Measurements from ENCODE around the gene BPGM.
"Not testable (repeated sequence)": the region's sequence is repeated elsewhere in the genome, so short reads cannot be mapped to it uniquely, and the experiment has no call there.

The BPGM gene

GRCh38 chr7:134639683-134640279 is 6.9 kb upstream of the BPGM start:
- Histone ChIP-seq H3K27ac (ENCODE audit: insufficient read depth in 1 of 2, low read depth in 1 of 2, low read length in 2 of 2, poor library complexity in 1 of 2, severe bottlenecking in 2 of 2) (no peak overlapping the region), H3K27me3 (replicated peaks in 2 of 5; ENCODE audit: control insufficient read depth in 4 of 5, insufficient read depth in 5 of 5, low read length in 4 of 5) (no peaks in the 10 kb centered on the region), H3K36me3 (ENCODE audit: control insufficient read depth in 4 of 4, insufficient read depth in 4 of 4, low read length in 3 of 4) (no peaks in the 10 kb centered on the region), H3K4me1 (ENCODE audit: control extremely low read depth in 1 of 4, control insufficient read depth in 4 of 4, insufficient read depth in 4 of 4, low read length in 3 of 4) (peaks cover 0 to 7% (median 0%) of the 10 kb centered on the region in 4 experiments), H3K4me3 (ENCODE audit: control insufficient read depth in 1 of 7, extremely low read depth in 1 of 7, insufficient read depth in 4 of 7, low read depth in 2 of 7, low read length in 6 of 7) (no peak overlapping the region), H3K9me3 (ENCODE audit: control extremely low read depth in 1 of 5, control insufficient read depth in 4 of 5, insufficient read depth in 2 of 5, low read depth in 1 of 5, low read length in 4 of 5) (no peaks in the 10 kb centered on the region)
- ChIA-PET CTCF (interaction anchor here (0.6 to 1.7 kb wide), 7 partner anchors 10 to 314 kb away, joined by 3 to 8 read pairs (median 3); no protein-coding TSS in a partner anchor), POLR2A (no interaction called here)
- DNase-seq: peak; percentile 18 to 73 (median 46)
- 100% methylated on average over 1 of the region's 4 CpGs for WGBS (ENCODE audit: insufficient coverage)

DNA sequence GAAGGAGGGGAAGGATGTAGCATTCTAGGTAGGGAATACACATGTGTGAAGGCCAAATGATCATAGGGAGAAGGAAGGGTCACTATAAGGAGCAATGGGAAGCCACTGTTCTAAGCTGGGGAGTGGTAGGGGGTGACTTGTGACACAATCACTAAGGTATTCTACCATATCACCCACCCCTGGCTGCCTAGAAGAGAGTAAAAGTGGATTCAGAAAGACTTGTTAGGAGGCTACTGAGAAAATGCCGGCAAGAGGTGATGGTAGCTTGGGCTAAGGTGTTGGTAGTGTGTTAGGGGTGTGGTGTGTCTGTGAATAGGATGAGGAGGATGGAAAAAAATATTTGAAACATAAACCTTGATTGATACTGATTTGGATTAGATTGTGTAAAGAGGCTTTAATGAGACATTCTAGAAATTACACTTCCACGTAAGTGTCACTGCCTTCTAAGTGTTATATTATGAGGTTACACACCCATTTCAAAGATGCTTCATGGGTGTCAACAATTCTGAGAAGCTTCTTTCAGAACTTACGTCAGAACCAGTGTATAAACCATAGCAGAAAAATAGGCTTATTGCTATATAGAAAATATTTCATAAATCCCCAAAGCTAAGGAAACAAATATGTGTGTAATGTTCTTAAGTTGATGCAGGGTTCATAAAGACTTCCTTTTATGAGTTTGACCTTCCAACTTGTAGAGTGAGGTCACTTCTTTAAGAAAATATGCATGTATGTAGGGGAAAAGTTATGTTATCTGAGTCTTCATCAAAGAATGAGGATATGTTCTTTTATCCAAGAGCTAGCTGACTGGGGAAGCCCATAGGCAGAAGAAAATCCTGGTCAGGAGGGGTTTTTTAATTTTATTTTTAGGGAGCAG is 5.6 kb upstream of the BPGM start:
- DNase-seq: no peak
- 88% methylated on average over 1 of the region's 3 CpGs for WGBS (ENCODE audit: insufficient coverage)
- Histone ChIP-seq H3K27ac (ENCODE audit: insufficient read depth in 1 of 2, low read depth in 1 of 2, low read length in 2 of 2, poor library complexity in 1 of 2, severe bottlenecking in 2 of 2) (no peak overlapping the region), H3K4me1 (ENCODE audit: control extremely low read depth in 1 of 4, control insufficient read depth in 4 of 4, insufficient read depth in 4 of 4, low read length in 3 of 4) (peaks cover 3 to 11% (median 9%) of the 10 kb centered on the region in 4 experiments), H3K27me3 (replicated peaks in 2 of 5; ENCODE audit: control insufficient read depth in 4 of 5, insufficient read depth in 5 of 5, low read length in 4 of 5) (no peaks in the 10 kb centered on the region), H3K4me3 (ENCODE audit: control insufficient read depth in 1 of 7, extremely low read depth in 1 of 7, insufficient read depth in 4 of 7, low read depth in 2 of 7, low read length in 6 of 7) (no peak overlapping the region), H3K36me3 (ENCODE audit: control insufficient read depth in 4 of 4, insufficient read depth in 4 of 4, low read length in 3 of 4) (no peaks in the 10 kb centered on the region), H3K9me3 (ENCODE audit: control extremely low read depth in 1 of 5, control insufficient read depth in 4 of 5, insufficient read depth in 2 of 5, low read depth in 1 of 5, low read length in 4 of 5) (no peaks in the 10 kb centered on the region)
- POLR2A ChIA-PET: no interaction called here
- CTCF ChIA-PET: interaction anchor here (0.6 to 1.3 kb wide), 4 partner anchors 8 to 126 kb away, joined by 3 to 4 read pairs (median 3); no protein-coding TSS in a partner anchor

DNA sequence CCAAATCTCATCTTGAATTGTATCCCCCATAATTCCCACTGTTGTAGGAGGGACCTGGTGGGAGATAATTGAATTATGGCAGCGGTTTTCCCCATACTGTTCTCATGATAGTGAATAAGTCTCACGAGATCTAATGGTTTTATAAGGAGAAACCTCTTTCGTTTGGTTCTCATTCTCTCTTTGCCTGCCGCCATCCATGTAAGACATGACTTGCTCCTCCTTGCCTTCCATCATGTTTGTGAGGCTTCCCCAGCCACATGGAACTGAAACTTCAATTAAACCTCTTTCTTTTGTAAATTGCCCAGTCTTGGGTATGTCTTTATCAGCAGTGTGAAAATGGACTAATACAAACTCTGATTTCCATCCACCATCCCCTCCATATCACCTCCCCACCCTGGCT is 4.7 kb upstream of the BPGM start:
- H3K27me3 ChIP-seq (replicated peaks in 2 of 5; ENCODE audit: control insufficient read depth in 4 of 5, insufficient read depth in 5 of 5, low read length in 4 of 5); POLR2A ChIA-PET; H3K4me3 ChIP-seq (ENCODE audit: control insufficient read depth in 1 of 7, extremely low read depth in 1 of 7, insufficient read depth in 4 of 7, low read depth in 2 of 7, low read length in 6 of 7); H3K9me3 ChIP-seq (ENCODE audit: control extremely low read depth in 1 of 5, control insufficient read depth in 4 of 5, insufficient read depth in 2 of 5, low read depth in 1 of 5, low read length in 4 of 5); H3K27ac ChIP-seq (ENCODE audit: insufficient read depth in 1 of 2, low read depth in 1 of 2, low read length in 2 of 2, poor library complexity in 1 of 2, severe bottlenecking in 2 of 2); DNase-seq; H3K36me3 ChIP-seq (ENCODE audit: control insufficient read depth in 4 of 4, insufficient read depth in 4 of 4, low read length in 3 of 4): not testable (repeated sequence)
- CTCF ChIA-PET: interaction anchor here (1.0 to 1.5 kb wide), 3 partner anchors 9 to 59 kb away, joined by 3 to 4 read pairs (median 4); no protein-coding TSS in a partner anchor
- 96% methylated on average over 3 of the region's 4 CpGs for WGBS (ENCODE audit: insufficient coverage)
- H3K4me1 ChIP-seq (ENCODE audit: control extremely low read depth in 1 of 4, control insufficient read depth in 4 of 4, insufficient read depth in 4 of 4, low read length in 3 of 4): peaks cover 3 to 12% (median 11%) of the 10 kb centered on the region in 4 experiments

- CTCF ChIA-PET: interaction anchor here (1.0 to 8.3 kb wide), 3 partner anchors 11 to 58 kb away, joined by 3 to 90 read pairs (median 4); no protein-coding TSS in a partner anchor
- DNase-seq: no peak
- no CpG with 5 or more reads among the region's 1 CpG for WGBS (ENCODE audit: insufficient coverage)
- H3K27ac ChIP-seq (ENCODE audit: insufficient read depth in 1 of 2, low read depth in 1 of 2, low read length in 2 of 2, poor library complexity in 1 of 2, severe bottlenecking in 2 of 2): no peak overlapping the region
- peaks cover 9 to 18% (median 12%) of the 10 kb centered on the region in 4 experiments for H3K4me1 ChIP-seq (ENCODE audit: control extremely low read depth in 1 of 4, control insufficient read depth in 4 of 4, insufficient read depth in 4 of 4, low read length in 3 of 4)
- no peak overlapping the region for H3K4me3 ChIP-seq (ENCODE audit: control insufficient read depth in 1 of 7, extremely low read depth in 1 of 7, insufficient read depth in 4 of 7, low read depth in 2 of 7, low read length in 6 of 7)
- POLR2A ChIA-PET: no interaction called here
- H3K9me3 ChIP-seq (ENCODE audit: control extremely low read depth in 1 of 5, control insufficient read depth in 4 of 5, insufficient read depth in 2 of 5, low read depth in 1 of 5, low read length in 4 of 5): no peaks in the 10 kb centered on the region
- no peaks in the 10 kb centered on the region for H3K27me3 ChIP-seq (replicated peaks in 2 of 5; ENCODE audit: control insufficient read depth in 4 of 5, insufficient read depth in 5 of 5, low read length in 4 of 5)
- H3K36me3 ChIP-seq (ENCODE audit: control insufficient read depth in 4 of 4, insufficient read depth in 4 of 4, low read length in 3 of 4): no peaks in the 10 kb centered on the region
Observed at GRCh38 chr7:134643131-134643530, 3.5 kb upstream of the BPGM start.

DNA sequence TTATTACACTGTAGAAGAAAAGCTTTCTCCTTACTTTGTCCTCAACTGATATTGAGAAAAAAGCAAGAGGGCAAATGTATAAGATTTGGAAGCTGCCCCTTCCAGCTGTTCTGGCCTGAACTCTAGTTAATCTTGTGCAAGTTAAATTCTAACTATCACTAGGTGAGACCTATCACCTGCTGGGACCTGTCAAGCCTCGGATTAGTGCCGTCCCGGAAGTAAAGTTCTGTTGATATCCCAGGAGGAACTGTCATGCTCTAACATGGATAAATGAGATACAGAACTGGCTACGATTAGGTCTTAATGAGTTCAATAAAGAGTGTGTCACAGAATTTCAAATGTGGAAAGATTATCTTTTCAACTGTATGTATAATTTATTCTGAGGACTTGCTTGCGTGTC is 1.2 kb upstream of the BPGM start:
- no peak for DNase-seq
- Histone ChIP-seq H3K27ac (ENCODE audit: insufficient read depth in 1 of 2, low read depth in 1 of 2, low read length in 2 of 2, poor library complexity in 1 of 2, severe bottlenecking in 2 of 2) (peak overlapping the region; percentile 87 to 95), H3K27me3 (replicated peaks in 2 of 5; ENCODE audit: control insufficient read depth in 4 of 5, insufficient read depth in 5 of 5, low read length in 4 of 5) (no peaks in the 10 kb centered on the region), H3K36me3 (ENCODE audit: control insufficient read depth in 4 of 4, insufficient read depth in 4 of 4, low read length in 3 of 4) (no peaks in the 10 kb centered on the region), H3K4me3 (ENCODE audit: control insufficient read depth in 1 of 7, extremely low read depth in 1 of 7, insufficient read depth in 4 of 7, low read depth in 2 of 7, low read length in 6 of 7) (peak overlapping the region in 6 of 7 experiments; percentile 81 to 96 (median 90)), H3K4me1 (ENCODE audit: control extremely low read depth in 1 of 4, control insufficient read depth in 4 of 4, insufficient read depth in 4 of 4, low read length in 3 of 4) (peaks cover 9 to 22% (median 15%) of the 10 kb centered on the region in 4 experiments), H3K9me3 (ENCODE audit: control extremely low read depth in 1 of 5, control insufficient read depth in 4 of 5, insufficient read depth in 2 of 5, low read depth in 1 of 5, low read length in 4 of 5) (no peaks in the 10 kb centered on the region)
- 89% methylated on average over 5 of the region's 5 CpGs for WGBS (ENCODE audit: insufficient coverage)
- POLR2A ChIA-PET: interaction anchor here (0.6 to 3.3 kb wide), 5 partner anchors 13 to 525 kb away, joined by 3 to 25 read pairs (median 4); partner anchors contain the start of gene CYREN
- CTCF ChIA-PET: interaction anchor here (1.1 to 8.3 kb wide), 12 partner anchors 8 to 523 kb away, joined by 3 to 90 read pairs (median 6); no protein-coding TSS in a partner anchor

DNA sequence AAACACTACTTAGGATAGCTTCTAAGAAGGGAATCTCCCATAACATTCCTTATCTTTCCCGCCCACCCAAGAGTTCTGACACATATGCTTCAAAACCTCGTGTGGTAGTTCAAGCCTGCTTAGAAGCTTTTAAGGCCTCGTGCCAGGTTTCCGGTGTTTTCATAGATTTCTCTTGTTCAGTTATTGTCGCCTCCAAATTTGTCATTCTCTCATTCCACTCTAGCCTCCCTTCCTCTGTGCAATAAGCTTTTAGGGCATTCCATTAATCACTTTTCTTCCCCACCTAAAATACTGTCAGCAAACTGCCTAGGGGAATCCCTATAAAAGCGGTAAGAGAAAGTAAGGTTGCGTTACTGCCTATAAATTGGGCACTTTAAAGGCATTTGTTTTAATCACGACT is 718 bp upstream of the BPGM start:
- Histone ChIP-seq H3K4me3 (ENCODE audit: control insufficient read depth in 1 of 7, extremely low read depth in 1 of 7, insufficient read depth in 4 of 7, low read depth in 2 of 7, low read length in 6 of 7) (peak overlapping the region in 6 of 7 experiments; percentile 81 to 96 (median 90)), H3K9me3 (ENCODE audit: control extremely low read depth in 1 of 5, control insufficient read depth in 4 of 5, insufficient read depth in 2 of 5, low read depth in 1 of 5, low read length in 4 of 5) (no peaks in the 10 kb centered on the region), H3K36me3 (ENCODE audit: control insufficient read depth in 4 of 4, insufficient read depth in 4 of 4, low read length in 3 of 4) (no peaks in the 10 kb centered on the region), H3K27me3 (replicated peaks in 2 of 5; ENCODE audit: control insufficient read depth in 4 of 5, insufficient read depth in 5 of 5, low read length in 4 of 5) (no peaks in the 10 kb centered on the region), H3K4me1 (ENCODE audit: control extremely low read depth in 1 of 4, control insufficient read depth in 4 of 4, insufficient read depth in 4 of 4, low read length in 3 of 4) (peaks cover 9 to 22% (median 15%) of the 10 kb centered on the region in 4 experiments), H3K27ac (ENCODE audit: insufficient read depth in 1 of 2, low read depth in 1 of 2, low read length in 2 of 2, poor library complexity in 1 of 2, severe bottlenecking in 2 of 2) (peak overlapping the region; percentile 87 to 95)
- WGBS (ENCODE audit: insufficient coverage): 6% methylated on average over 7 of the region's 8 CpGs
- DNase-seq: peak; percentile 10 to 57 (median 50)
- POLR2A ChIA-PET: interaction anchor here (1.0 to 3.3 kb wide), 8 partner anchors 13 to 525 kb away, joined by 3 to 25 read pairs (median 4); partner anchors contain the start of gene CYREN
- CTCF ChIA-PET: interaction anchor here (0.6 to 8.3 kb wide), 13 partner anchors 8 to 523 kb away, joined by 3 to 90 read pairs (median 4); no protein-coding TSS in a partner anchor

Measured in common myeloid progenitor, CD34-positive (primary cell).